Caki2 (cell line): ENCODE results near the gene DPF1. TPM values are rescaled to one million over a fixed set of nuclear protein-coding genes. Genes with fewer than 3 reads are reported as not detected.

Source experiments
- DNase-seq: peaks from one replicate; pipeline ENCODE4 v3.0.0-alpha.2; 2015; ENCODE audit warnings: low read depth
- in situ Hi-C: cut with HindIII; loops from 2 replicates; pipeline ENCODE4 v1.10.0; 2016; ENCODE audit warnings: low sequenced_read_pairs, low pct_unique_long_range_greater_than_20kb, mixed read lengths
- total RNA-seq: library from RNA; depleted of rRNA; stranded (reverse); fragments of >200 nt; shearing (Covaris generic); gene quantifications from 2 replicates; pipeline ENCODE4 v1.2.3, GENCODE V29; 2014; ENCODE audit warnings: low replicate concordance

The DPF1 gene
- total RNA-seq, 1 experiment from 2014 or later: 3.0 TPM

DNA sequence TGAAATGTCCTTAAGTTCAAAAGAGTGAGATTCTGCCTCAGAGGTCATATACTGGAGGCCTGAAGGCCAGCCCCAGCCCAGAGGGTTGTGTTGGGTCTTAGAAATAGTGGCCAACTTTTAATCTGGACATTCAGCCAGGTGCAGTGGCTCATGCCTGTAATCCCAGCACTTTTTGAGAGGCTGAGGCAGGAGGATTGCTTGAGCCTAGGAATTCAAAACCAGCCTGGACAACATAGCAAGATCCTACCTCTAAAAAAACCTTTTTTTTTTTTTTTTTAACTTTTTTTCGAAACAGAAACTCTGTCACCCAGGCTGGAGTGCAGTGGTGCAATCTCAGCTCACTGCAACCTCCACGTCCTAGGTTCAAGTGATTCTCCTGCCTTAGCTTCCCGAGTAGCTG, 15.5 kb downstream of the DPF1 start:
- in situ Hi-C loops: no loop called here
- DNase-seq: no peak

DNA sequence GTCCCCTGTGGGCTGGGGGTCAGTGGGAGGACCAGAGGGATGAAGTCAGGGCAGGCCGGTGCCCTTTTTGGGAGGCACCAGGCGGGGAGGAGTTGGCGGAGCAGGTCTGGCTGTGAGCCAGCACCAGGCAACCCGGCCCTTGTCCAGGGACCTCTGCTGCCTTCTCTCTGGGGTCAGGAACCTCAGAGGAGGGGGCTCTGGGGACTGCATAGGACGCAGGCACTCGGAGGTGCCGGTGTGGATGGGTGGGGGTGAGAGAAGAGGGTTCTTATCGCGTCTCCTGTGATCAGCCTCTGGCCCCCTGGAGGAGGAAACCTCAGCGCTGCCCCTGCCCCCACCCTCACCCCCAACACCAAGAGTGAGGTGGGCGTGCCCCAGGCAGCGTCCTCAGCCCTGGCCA, 16.5 kb downstream of the DPF1 start:
- in situ Hi-C loops: no loop called here
- no peak for DNase-seq

DNA sequence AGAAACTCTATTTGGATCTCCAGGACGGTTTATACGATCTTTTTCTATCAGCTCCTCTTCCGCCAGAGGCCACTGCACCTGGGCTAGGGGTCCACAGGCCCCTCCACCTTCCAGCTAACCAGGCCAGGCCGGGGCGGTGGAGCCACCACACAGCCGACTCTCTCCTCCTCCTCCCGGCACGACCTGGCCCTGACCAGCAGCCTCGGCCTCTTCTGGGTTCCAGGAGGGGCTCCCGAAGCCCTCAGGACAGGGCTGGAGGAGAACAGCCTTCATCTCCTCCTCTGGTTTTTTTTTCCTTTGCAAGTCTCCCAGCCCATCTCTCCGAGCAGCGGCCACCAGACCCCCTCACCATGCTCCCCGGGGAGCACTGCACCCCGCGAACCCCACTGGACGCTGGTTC, 17.1 kb downstream of the DPF1 start:
- no peak for DNase-seq
- in situ Hi-C loops: no loop called here

GRCh38 chr19:38206006-38206745, 17.8 kb downstream of the DPF1 start:
- DNase-seq: no peak
- in situ Hi-C loops: no loop called here

GRCh38 chr19:38204728-38205127, 19.3 kb downstream of the DPF1 start:
- no peak for DNase-seq
- in situ Hi-C loops: no loop called here

GRCh38 chr19:38204096-38204495, 19.9 kb downstream of the DPF1 start:
- in situ Hi-C loops: no loop called here
- no peak for DNase-seq

- in situ Hi-C loops: no loop called here
- no peak for DNase-seq
Measured at GRCh38 chr19:38203197-38203596, 20.8 kb downstream of the DPF1 start.

DNA sequence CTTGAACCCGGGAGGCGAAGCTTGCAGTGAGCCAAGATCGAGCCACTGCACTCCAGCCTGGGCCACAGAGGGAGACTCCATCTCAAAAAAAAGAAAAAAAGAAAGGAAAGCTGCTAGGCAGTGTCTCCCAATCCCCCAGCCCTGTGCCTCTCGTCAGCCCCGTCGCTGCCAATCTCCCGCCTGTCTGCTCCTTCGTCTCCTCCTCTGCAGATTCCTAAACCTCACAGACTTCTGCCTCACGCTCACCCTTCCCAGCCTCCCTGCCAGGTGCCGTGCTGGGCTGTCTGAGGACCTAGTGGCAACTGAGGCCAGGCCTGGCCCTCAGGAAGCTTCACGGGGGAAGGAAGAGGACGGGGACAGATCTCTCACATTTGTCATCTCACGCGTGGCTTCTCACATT, 21.5 kb downstream of the DPF1 start:
- DNase-seq: no peak
- in situ Hi-C loops: no loop called here

DNA sequence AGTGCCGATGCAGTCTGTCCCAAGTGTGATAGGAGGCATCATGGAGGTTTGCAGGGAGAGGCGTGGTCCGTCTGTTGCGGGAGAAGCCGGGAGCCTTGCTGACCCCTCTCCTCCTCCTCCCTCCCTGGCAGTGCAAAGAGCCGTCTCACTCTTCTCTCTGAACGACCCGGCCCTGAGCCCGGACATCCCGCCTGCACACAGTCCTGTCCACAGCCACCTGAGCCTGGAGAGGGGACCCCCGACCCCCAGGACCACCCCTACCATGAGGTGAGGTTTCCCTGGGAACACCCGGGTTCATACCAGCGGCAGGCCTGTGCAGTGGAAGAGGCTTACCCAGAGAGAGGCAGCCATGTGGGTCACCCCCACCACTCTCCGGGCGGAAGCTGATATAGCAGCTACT, 22.3 kb downstream of the DPF1 start:
- in situ Hi-C loops: no loop called here
- no peak for DNase-seq

DNA sequence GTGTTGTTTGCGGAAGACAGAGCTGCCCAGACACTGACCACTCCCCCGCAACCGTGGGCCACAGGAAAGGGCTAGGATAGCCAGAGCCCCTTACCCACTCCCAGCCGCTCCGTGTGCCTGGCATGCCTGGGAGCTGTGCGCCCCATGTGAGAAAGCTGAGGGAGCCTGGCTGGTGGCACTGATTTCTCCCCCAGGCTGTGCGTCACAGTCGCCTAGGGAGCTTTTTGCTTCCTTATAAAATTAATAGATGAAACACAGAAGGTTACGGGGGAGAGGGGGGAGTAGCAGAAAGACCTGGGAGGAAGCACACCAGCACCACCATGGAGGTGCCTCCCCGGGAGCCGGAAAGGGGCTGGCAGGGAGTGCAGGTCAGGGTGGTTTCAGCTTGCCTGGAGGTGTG, 24.7 kb downstream of the DPF1 start:
- in situ Hi-C loops: no loop called here
- no peak for DNase-seq

DNA sequence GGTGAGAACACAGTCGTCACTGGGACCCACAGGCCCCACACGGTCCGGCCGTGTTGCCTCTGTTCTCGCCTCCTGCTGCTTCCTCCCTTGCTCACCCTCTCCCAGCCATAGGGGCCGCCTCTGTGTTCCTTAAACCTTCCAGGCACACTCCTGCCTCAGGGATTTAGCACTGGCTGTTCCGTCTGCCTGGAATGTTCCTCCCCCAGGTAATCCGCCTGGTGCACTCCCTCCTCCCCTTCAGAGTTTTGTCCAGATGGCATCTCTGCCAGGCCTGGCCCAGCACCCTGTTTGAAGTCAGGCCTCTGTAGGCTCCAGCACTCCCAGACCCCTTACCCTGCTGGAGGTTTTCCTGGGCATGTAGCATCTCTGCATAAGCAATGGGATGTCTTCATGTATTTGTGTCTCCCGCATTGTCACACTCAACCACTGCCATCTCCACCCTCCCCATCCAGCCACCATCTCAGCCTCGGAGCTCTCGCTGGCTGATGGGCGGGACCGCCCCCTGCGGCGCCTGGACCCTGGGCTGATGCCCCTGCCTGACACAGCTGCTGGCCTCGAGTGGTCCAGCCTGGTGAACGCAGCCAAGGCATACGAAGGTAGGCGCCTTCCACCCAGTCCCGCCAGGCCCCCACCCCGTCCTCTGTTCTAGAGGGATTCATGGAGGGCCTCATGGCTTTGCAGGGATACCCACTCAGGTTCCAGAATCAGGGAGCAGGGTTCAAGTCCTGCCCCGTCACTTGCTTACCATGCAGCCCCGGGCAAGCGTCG, 25.9 kb downstream of the DPF1 start:
- DNase-seq: no peak
- in situ Hi-C loops: no loop called here

GRCh38 chr19:38196948-38197656, 26.9 kb downstream of the DPF1 start:
- in situ Hi-C loops: no loop called here
- no peak for DNase-seq

DNA sequence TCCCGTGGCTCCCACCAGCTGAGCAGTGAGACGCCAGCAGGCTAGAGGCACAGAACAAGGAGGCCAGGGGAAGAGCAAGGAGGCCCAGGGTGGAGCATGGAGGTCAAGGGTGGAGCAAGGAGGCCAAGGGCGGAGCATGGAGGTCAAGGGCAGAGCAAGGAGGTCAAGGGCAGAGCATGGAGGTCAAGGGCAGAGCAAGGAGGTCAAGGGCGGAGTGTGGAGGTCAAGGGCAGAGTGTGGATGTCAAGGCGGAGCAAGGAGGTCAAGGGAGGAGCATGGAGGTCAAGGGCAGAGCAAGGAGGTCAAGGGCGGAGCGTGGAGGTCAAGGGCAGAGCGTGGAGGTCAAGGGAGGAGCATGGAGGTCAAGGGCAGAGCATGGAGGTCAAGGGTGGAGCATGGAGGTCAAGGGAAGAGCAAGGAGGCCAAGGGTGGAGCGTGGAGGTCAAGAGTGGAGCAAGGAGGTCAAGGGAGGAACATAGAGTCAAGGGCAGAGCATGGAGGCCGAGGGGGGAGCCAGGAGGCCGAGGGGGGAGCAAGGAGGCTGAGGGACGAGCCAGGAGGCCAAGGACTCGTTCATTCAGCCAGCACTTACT, 27.7 kb downstream of the DPF1 start:
- no peak for DNase-seq
- in situ Hi-C loops: no loop called here

- DNase-seq: no peak
- in situ Hi-C loops: no loop called here
Measured at GRCh38 chr19:38195237-38195636, 28.8 kb downstream of the DPF1 start.

DNA sequence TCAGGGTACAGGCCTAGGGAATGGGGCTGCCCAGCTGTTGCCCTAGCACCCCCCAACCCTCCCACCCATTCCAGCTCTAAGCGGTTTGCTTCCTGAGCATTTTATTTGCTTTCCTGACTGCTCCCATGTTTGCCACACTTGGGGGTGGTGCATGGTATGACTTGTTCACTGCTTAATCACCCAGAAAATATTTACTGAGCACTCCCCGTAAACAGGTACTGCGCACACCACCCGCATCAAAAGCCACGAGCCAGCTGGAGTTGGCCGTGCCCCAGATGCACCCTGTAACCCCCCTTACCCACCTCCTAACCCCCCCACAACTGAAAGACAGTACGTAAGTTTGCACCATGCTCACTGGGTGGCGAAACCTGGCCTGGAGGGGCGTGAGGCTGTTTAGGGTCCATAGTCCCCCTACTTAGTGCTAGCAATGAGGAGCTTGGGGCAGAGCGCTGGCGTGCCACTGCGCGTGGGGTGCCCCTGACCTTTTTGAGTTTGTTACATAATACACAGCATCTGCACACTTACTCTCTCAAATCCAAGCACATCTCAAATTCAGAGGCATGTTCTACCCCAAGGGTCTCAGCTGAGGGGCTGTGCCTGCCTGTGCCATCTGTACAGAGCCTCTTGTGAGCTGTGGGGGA, 29.8 kb downstream of the DPF1 start:
- in situ Hi-C loops: no loop called here
- no peak for DNase-seq

DNA sequence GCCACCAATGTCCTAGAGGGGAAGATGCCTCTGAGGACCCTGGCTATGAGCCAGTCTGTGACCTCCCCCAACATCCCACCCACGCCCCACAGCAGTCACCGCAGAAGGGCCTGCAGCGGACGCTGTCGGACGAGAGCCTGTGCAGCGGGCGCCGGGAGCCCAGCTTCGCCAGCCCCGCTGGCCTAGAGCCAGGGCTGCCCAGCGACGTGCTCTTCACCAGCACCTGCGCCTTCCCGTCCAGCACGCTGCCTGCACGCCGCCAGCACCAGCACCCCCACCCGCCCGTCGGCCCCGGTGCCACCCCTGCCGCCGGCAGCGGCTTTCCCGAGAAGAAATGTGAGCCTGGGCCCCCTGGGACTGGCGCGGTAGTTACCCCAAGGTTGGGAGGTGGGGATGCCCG, 30.6 kb downstream of the DPF1 start:
- DNase-seq: no peak
- in situ Hi-C loops: no loop called here

GRCh38 chr19:38191747-38192146, 32.3 kb downstream of the DPF1 start:
- DNase-seq: no peak
- in situ Hi-C loops: no loop called here

GRCh38 chr19:38190793-38191192, 33.2 kb downstream of the DPF1 start:
- in situ Hi-C loops: no loop called here
- DNase-seq: no peak

- in situ Hi-C loops: no loop called here
- peak; percentile 35 for DNase-seq
Measured at GRCh38 chr19:38190061-38190460, 34.0 kb downstream of the DPF1 start.
